NB4 (cell line): ENCODE results near the gene RBM34.

ENCODE experiments used
- DNase-seq: peaks from one replicate; pipeline ENCODE4 v3.0.0; 2010; ENCODE audit warnings: low read depth
- H3K4me3 ChIP-seq: one replicate; pipeline ENCODE4 v1.5.1; 2011; ENCODE audit warnings: mild to moderate bottlenecking, low read depth, low read length, moderate library complexity
- MYC ChIP-seq: IDR thresholded peaks from 2 replicates; pipeline ENCODE4 v1.6.1; 2011; ENCODE audit warnings: low read depth, low read length
- POLR2A ChIP-seq: IDR thresholded peaks from 2 replicates; pipeline ENCODE4 v1.6.1; 2011; ENCODE audit warnings: mild to moderate bottlenecking; ENCODE audit not compliant: insufficient read length; ENCODE audit errors: extremely low read depth
- TF ChIP-seq, protein P1 (sequence below): IDR thresholded peaks from one replicate; pipeline ENCODE4 v1.5.1; 2012; ENCODE audit warnings: low read depth, low read length
- TF ChIP-seq, protein P2 (sequence below): IDR thresholded peaks from 2 replicates; pipeline ENCODE4 v1.6.1; 2011; ENCODE audit warnings: low read depth, low read length

RBM34 gene

DNA sequence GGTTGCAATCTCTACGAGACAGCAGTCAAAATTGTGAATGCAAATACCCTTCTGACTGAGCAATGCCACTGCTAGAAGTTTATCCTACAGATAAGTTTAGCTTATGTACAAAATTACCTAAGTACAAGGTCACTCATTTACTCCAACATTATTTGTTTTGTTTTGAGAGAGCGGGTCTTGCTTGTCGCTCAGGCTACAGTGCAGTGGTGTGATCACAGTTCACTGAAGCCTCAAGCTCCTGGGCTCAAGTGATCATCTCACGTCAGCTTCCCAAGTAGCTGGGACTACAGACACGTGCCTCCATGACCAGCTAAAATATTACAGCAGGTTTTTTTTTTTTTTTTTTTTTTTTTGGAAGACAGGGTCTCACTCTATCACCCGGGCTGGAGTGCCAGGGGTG lies 15.4 kb downstream of the RBM34 start:
- H3K4me3 ChIP-seq: no peak overlapping the region
- no peak for DNase-seq
- no peak for TF ChIP-seq POLR2A
- TF ChIP-seq, protein P1, sequence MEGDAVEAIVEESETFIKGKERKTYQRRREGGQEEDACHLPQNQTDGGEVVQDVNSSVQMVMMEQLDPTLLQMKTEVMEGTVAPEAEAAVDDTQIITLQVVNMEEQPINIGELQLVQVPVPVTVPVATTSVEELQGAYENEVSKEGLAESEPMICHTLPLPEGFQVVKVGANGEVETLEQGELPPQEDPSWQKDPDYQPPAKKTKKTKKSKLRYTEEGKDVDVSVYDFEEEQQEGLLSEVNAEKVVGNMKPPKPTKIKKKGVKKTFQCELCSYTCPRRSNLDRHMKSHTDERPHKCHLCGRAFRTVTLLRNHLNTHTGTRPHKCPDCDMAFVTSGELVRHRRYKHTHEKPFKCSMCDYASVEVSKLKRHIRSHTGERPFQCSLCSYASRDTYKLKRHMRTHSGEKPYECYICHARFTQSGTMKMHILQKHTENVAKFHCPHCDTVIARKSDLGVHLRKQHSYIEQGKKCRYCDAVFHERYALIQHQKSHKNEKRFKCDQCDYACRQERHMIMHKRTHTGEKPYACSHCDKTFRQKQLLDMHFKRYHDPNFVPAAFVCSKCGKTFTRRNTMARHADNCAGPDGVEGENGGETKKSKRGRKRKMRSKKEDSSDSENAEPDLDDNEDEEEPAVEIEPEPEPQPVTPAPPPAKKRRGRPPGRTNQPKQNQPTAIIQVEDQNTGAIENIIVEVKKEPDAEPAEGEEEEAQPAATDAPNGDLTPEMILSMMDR: no peak
- no peak for TF ChIP-seq MYC
- TF ChIP-seq, protein P2, sequence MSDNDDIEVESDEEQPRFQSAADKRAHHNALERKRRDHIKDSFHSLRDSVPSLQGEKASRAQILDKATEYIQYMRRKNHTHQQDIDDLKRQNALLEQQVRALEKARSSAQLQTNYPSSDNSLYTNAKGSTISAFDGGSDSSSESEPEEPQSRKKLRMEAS: no peak

DNA sequence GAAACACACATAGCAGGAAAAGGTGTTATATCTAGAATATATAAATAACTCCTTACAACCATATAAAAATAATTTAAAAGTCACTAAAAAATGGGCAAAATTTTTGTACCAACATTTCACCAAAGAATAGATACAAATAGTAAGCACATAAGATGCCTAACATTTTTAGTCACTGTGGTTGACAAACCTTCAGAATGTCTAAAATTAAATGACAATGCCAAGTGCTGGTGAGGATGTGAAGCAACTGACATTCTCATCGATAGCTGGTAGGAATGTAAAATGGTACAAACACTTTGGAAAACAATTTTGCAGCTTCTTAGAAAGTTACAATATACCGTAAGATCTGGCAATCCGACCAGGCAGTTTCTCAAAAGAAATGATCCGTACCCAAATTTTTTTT lies 18.1 kb downstream of the RBM34 start:
- TF ChIP-seq MYC (no peak), POLR2A (no peak)
- TF ChIP-seq, protein P1: no peak
- TF ChIP-seq, protein P2: no peak
- H3K4me3 ChIP-seq: no peak overlapping the region
- no peak for DNase-seq

DNA sequence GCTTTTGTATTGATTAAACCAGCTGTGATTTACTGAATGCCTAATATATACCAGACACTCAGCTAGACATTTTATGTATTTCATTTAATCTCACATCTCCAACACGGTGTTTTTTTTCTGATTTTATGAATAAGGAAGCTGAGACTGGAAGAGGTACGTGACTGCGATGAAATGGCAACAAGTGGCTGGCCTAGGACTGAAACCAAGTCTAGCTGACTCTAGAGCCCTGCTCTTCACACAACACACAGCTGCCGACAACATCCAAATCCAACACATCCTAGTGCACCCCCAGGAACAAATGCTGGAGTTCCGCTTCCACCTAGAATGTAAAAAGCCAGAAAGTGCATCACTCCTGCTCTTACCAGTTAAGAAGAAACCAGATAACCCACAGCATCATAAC lies 21.7 kb downstream of the RBM34 start:
- no peak for DNase-seq
- TF ChIP-seq, protein P2: no peak
- TF ChIP-seq POLR2A: no peak
- no peak for TF ChIP-seq MYC
- TF ChIP-seq, protein P1: no peak
- H3K4me3 ChIP-seq: no peak overlapping the region

DNA sequence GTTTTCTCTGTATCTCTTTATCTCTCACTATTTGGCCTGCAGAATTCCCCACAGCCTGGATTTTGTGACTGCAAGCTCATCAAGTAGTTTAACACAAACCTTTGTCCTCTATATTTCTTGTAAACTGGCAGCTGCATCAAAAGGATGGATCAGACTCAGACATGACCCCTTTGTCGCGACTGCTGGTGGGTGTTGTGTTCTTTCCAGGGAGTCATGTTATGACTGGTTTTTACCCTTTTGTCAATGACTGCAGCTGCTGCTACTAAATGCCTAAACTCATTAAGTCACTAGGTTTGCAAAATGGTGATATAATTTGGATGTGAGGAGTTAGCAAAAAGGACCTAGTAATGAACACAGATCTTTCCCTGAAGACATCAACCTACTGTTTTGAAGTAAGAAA lies 22.2 kb downstream of the RBM34 start:
- TF ChIP-seq, protein P1: no peak
- TF ChIP-seq MYC (no peak), POLR2A (no peak)
- TF ChIP-seq, protein P2: no peak
- H3K4me3 ChIP-seq: no peak overlapping the region
- no peak for DNase-seq

DNA sequence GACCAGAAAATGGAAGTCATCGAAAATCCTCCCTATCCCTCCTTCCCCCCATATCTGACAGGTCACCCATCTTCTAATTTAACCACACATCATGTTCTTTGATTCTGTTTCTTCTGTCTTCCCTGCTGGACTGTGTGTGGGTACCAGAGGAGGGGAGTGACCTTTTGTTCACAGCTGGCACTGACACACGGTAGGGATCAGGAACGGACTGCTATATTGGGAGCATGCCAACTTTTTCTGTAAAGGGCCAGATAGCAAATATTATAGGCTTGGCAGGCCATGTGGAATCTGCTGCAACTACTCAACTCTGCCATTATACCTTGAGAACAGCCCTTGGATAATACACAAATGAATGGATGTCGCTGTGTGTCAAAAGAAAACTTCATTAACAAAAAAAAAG lies 24.9 kb downstream of the RBM34 start:
- H3K4me3 ChIP-seq: no peak overlapping the region
- TF ChIP-seq, protein P2: no peak
- no peak for TF ChIP-seq MYC
- TF ChIP-seq, protein P1: no peak
- no peak for TF ChIP-seq POLR2A
- no peak for DNase-seq

DNA sequence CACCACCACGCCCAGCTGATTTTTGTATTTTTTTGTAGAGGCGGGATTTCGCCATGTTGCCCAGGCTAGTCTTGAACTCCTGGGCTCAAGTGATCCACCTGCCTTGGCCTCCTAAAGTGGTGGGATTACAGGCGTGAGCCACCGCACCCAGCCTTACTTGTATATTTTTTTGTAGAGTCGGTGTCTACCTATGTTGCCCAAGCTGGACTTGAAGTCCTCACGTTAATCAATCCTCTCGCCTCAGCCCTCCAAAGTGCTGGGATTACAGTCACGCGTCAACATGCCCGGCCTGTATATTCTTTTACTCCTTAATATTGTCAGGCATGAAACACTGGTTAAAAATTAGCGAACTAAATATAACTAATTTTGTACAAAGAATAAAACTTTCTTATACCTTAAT lies 26.9 kb downstream of the RBM34 start:
- TF ChIP-seq POLR2A: no peak
- TF ChIP-seq, protein P2: no peak
- no peak for TF ChIP-seq MYC
- TF ChIP-seq, protein P1: no peak

More for the DNA sequence above, 26.9 kb downstream of the RBM34 start:
- no peak for DNase-seq
- no peak overlapping the region for H3K4me3 ChIP-seq
